AG09309 (cell line): ENCODE results near the gene C19orf12.
A peak's percentile ranks its signal among the peaks of the same experiment; 100 is the strongest.

Experiments
- DNase-seq: peaks from one replicate; pipeline ENCODE4 v3.0.0-alpha.2; 2010; ENCODE audit warnings: low read depth
- H3K4me3 ChIP-seq: 2 replicates; pipeline ENCODE4 v1.5.1; 2011; ENCODE audit warnings: mild to moderate bottlenecking, low read depth, low read length, moderate library complexity; ENCODE audit not compliant: control insufficient read depth
- CTCF ChIP-seq: IDR thresholded peaks from 2 replicates; pipeline ENCODE4 v1.5.1; 2011; ENCODE audit warnings: mild to moderate bottlenecking, low read depth, low read length, inconsistent platforms; ENCODE audit not compliant: insufficient read depth, control insufficient read depth; ENCODE audit errors: missing control alignments

The C19orf12 gene

DNA sequence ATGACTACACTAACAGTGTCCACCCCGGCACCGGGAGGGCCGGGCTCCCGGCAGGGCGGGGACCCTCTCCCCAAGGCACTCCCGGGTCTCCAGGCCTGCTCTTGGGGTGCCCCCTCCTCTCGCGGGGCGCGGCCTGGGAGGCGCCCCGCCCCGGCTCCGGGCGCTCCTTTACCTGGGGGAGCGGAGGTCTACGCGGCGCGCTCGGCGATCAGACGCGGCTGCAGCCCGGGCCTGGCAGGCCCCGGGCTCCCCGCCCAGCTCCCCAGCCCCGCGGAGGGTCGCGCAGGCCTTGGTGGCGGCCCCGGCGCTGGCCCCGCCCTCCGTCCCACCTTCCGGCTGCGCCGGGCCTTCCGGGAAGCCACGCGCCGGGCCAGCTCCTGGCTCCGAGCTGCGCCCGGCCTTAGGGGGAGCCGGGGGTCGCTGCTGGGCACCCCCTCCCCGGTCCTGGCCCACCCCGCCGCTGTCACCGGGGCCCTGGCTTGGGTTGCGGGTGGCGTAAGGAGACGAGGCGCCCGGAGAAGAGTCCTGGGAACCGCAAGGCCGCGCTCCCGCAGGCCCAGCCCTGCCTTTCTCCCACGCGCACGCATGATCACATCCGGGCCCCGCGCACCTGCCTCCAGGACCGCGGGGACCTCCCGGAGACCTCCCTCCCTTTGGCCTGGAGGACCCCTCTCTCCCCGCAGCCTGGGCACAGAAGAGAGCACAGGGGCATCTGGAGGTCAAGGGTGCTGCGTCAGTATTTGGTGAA lies at the start of gene C19orf12:
TSS of gene C19orf12 (minus strand) at position 309 of the 748 bp plus-strand sequence. CDS start 6,848 bp downstream, outside the sequence.
- TF ChIP-seq CTCF = no peak
- DNase-seq = no peak
- peak within 1 kb of the TSS; percentile 85 for H3K4me3 ChIP-seq

DNA sequence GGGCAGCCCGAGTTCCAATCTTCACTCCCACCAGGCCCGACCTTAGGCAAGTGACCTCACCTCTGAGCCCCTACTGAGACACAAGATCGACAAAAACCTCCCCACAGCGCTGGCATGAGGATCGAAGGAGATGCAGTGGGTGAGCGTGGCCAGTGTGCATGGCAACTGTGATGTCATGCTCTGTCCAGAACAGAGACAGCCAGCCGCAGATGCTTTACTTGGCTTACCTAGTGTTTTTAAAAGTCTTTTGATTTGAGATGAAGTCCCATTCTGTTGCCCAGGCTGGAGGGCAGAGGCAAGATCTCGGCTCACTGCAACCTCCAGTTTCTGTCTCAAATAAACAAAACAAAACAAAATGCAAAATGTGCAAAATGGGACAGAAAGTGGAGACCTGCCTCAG lies 49.3 kb upstream of the C19orf12 start:
- DNase-seq = no peak
- H3K4me3 ChIP-seq = no peak overlapping the region
- TF ChIP-seq CTCF = no peak

DNA sequence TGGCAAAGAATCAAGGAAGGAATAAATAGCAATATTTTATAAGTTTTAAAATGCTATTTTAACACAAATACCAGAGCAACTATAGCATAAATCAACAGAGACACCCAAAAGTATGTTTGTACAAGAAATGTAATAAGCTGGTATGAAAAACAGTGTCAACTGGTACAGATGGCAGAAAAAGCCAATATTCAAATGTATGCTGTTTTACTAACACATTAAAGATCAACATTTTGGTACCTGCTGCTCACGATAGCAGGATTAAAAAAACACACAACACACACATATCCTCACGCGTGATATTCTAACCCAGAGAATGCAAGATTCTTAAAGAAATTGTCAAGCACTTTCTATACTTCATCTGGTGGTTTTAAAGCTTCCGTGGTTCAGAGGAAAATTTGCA lies 48.1 kb upstream of the C19orf12 start:
- TF ChIP-seq CTCF = no peak
- no peak overlapping the region for H3K4me3 ChIP-seq
- no peak for DNase-seq

GRCh38 chr19:29761575-29762232 lies 46.6 kb upstream of the C19orf12 start:
- H3K4me3 ChIP-seq = no peak overlapping the region

GRCh38 chr19:29760752-29761502 lies 45.9 kb upstream of the C19orf12 start:
- TF ChIP-seq CTCF = no peak
- no peak for DNase-seq
- no peak overlapping the region for H3K4me3 ChIP-seq

More at GRCh38 chr19:29761575-29762232, 46.6 kb upstream of the C19orf12 start:
- no peak for DNase-seq
- TF ChIP-seq CTCF = no peak

- no peak for TF ChIP-seq CTCF
These were observed 44.3 kb upstream of the C19orf12 start for GRCh38 chr19:29759359-29759758.

More at GRCh38 chr19:29759359-29759758, 44.3 kb upstream of the C19orf12 start:
- no peak for DNase-seq
- no peak overlapping the region for H3K4me3 ChIP-seq
